GM18520 (cell line): ENCODE data around the gene SELENOP.

Experiments used
- ATAC-seq: cut with Tn5 transposase; IDR thresholded peaks from one replicate; pipeline ENCODE4 v1.9.1; 2021; ENCODE audit not compliant: unreplicated experiment

Gene SELENOP

GRCh38 chr5:42798284-42799240, 13.1 kb downstream of the SELENOP start:
- ATAC-seq = no peak

GRCh38 chr5:42791151-42791550, 20.5 kb downstream of the SELENOP start:
- ATAC-seq = no peak

- no peak for ATAC-seq
These were observed 23.8 kb downstream of the SELENOP start for GRCh38 chr5:42787845-42788244.

GRCh38 chr5:42787073-42787472, 24.6 kb downstream of the SELENOP start:
- ATAC-seq = no peak

GRCh38 chr5:42785756-42786155, 25.9 kb downstream of the SELENOP start:
- no peak for ATAC-seq

- ATAC-seq = no peak
These were observed 27.6 kb downstream of the SELENOP start for GRCh38 chr5:42784132-42784531.

- ATAC-seq = no peak
These were observed 30.1 kb downstream of the SELENOP start for GRCh38 chr5:42781584-42781983.

GRCh38 chr5:42779083-42779482, 32.6 kb downstream of the SELENOP start:
- peak; percentile 91 for ATAC-seq

- ATAC-seq = no peak
These were observed 39.3 kb downstream of the SELENOP start for GRCh38 chr5:42772265-42772993.

- ATAC-seq = no peak
These were observed 41.7 kb downstream of the SELENOP start for GRCh38 chr5:42770003-42770402.

- no peak for ATAC-seq
These were observed 43.6 kb downstream of the SELENOP start for GRCh38 chr5:42768106-42768504.

GRCh38 chr5:42767491-42768105, 44.1 kb downstream of the SELENOP start:
- ATAC-seq = no peak

- no peak for ATAC-seq
These were observed 49.9 kb downstream of the SELENOP start for GRCh38 chr5:42761791-42762190.

GRCh38 chr5:42760426-42760825, 51.3 kb downstream of the SELENOP start:
- ATAC-seq = no peak

- ATAC-seq = no peak
These were observed 52.2 kb downstream of the SELENOP start for GRCh38 chr5:42759456-42759855.

GRCh38 chr5:42756606-42757601, 54.8 kb downstream of the SELENOP start, which contains the start of gene CCDC152:
Gene CCDC152, plus strand, starts transcription at chr5:42756818. Its CDS starts 2,304 bp downstream, at chr5:42759122.
- ATAC-seq = peak; percentile 49

GRCh38 chr5:42753099-42753498, 58.6 kb downstream of the SELENOP start:
- ATAC-seq = no peak

- ATAC-seq = no peak
These were observed 60.6 kb downstream of the SELENOP start for GRCh38 chr5:42751044-42751443.

GRCh38 chr5:42750507-42750906, 61.2 kb downstream of the SELENOP start:
- ATAC-seq = no peak
